Measurements from ENCODE around the gene CYP27A1. TPM values are rescaled to one million over a fixed set of nuclear protein-coding genes. Genes with fewer than 3 reads are reported as not detected.
A peak's percentile ranks its signal among the peaks of the same experiment; 100 is the strongest.
"Not testable (repeated sequence)": the region's sequence is repeated elsewhere in the genome, so short reads cannot be mapped to it uniquely, and the experiment has no call there.

Gene CYP27A1
- total and polyA plus RNA-seq, 7 donors, result 9.3 to 48.4 (median 32.0) TPM

DNA sequence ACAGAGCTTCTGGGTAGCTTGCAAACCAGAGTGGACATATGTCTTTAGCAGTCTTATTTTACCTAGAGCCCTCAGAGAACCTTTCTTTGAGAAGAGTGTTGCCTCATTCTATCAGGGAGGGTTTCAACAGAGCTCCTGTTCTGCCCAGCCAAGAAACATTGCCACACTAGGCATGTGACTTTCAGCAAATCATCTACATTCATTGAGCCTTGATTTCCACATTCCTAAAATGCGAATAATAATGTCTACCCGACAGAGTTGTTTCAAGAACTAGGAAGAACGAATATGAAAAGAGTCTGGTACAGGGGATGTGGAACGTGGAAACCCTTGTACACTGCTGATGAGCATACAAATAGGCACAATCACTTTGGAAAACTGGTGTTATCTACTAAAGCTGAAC is 57.5 kb downstream of the CYP27A1 start:
- TF ChIP-seq, protein P1, sequence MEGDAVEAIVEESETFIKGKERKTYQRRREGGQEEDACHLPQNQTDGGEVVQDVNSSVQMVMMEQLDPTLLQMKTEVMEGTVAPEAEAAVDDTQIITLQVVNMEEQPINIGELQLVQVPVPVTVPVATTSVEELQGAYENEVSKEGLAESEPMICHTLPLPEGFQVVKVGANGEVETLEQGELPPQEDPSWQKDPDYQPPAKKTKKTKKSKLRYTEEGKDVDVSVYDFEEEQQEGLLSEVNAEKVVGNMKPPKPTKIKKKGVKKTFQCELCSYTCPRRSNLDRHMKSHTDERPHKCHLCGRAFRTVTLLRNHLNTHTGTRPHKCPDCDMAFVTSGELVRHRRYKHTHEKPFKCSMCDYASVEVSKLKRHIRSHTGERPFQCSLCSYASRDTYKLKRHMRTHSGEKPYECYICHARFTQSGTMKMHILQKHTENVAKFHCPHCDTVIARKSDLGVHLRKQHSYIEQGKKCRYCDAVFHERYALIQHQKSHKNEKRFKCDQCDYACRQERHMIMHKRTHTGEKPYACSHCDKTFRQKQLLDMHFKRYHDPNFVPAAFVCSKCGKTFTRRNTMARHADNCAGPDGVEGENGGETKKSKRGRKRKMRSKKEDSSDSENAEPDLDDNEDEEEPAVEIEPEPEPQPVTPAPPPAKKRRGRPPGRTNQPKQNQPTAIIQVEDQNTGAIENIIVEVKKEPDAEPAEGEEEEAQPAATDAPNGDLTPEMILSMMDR (IDR thresholded peaks at IDR 0.05), result no peak
- H3K4me1 ChIP-seq, result peaks cover 19% of the 10 kb centered on the region
- no peaks in the 10 kb centered on the region for H3K36me3 ChIP-seq (ENCODE audit: insufficient read depth in 1 of 2, low read depth in 1 of 2)
- 60 to 64% (median 62%) methylated on average over 4 of the region's 4 CpGs for WGBS, 3 donors
- intact Hi-C loops (cut with DNase I), result loop anchor here (5.0 kb wide), 1 partner anchor 37 kb away; no protein-coding TSS in a partner anchor
- H3K9me3 ChIP-seq, result peaks cover 6% of the 10 kb centered on the region
- no peaks in the 10 kb centered on the region for H3K27me3 ChIP-seq (ENCODE audit: insufficient read depth in 3 of 3, low read length in 2 of 3)
- DNase-seq (peak in 1 of 2 donors; percentile 29), ATAC-seq (peak; percentile 79 to 93 (median 87))
- no peak overlapping the region for H3K4me3 ChIP-seq
- H3K27ac ChIP-seq, result peak overlapping the region; percentile 54

DNA sequence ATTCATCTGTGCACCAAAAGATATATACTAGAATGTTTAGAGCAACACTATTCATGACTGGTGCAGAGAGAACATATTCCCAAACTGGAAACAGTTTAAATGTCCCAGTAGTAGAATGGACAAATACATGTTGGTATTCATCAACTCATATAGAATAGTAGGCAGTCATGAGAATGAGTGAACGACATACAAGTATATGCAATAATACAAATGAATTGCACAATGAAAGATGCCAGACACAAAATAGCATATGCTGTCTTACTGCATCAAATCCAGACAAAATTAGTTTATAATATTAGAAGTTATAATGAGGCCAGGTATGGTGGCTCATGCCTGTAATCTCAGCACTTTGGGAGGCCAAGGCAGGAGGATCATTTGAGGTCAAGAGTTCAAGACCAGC is 57.9 kb downstream of the CYP27A1 start:
- DNase-seq (no peak), ATAC-seq (peak in 1 of 4 donors; percentile 17)
- H3K36me3 ChIP-seq (ENCODE audit: insufficient read depth in 1 of 2, low read depth in 1 of 2), result no peaks in the 10 kb centered on the region
- peaks cover 6% of the 10 kb centered on the region for H3K9me3 ChIP-seq
- no peaks in the 10 kb centered on the region for H3K27me3 ChIP-seq (ENCODE audit: insufficient read depth in 3 of 3, low read length in 2 of 3)
- TF ChIP-seq, protein P1 (IDR thresholded peaks at IDR 0.05), result no peak
- peaks cover 15% of the 10 kb centered on the region for H3K4me1 ChIP-seq
- H3K4me3 ChIP-seq, result no peak overlapping the region
- whole genome bisulfite sequencing, 3 donors, result 82 to 100% (median 91%) methylated on average over 1 of the region's 1 CpG
- H3K27ac ChIP-seq, result peak overlapping the region; percentile 54
- intact Hi-C loops (cut with DNase I), result loop anchor here (5.0 kb wide), 1 partner anchor 38 kb away; no protein-coding TSS in a partner anchor

DNA sequence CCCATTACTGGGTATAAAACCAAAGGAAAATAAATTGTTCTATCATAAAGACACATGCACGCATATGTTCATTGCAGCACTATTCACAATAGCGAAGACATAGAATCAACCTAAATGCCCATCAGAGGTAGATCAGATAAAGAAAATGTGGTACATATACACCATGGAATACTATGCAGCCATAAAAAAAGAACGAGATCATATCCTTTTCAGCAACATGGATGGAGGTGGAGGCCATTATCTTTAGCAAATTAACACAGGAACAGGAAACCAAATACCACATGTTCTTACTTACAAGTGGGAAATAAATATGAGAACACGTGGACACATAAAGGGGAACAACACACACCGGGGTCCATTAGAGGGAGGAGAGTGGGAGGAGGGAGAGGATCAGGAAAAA is 62.4 kb downstream of the CYP27A1 start:
- H3K27me3 ChIP-seq (ENCODE audit: insufficient read depth in 3 of 3, low read length in 2 of 3); ATAC-seq; H3K9me3 ChIP-seq; intact Hi-C loops (cut with DNase I); DNase-seq; H3K36me3 ChIP-seq (ENCODE audit: insufficient read depth in 1 of 2, low read depth in 1 of 2); H3K4me3 ChIP-seq; H3K27ac ChIP-seq; H3K4me1 ChIP-seq: not testable (repeated sequence)
- WGBS, 3 donors, result 80 to 89% (median 88%) methylated on average over 5 of the region's 5 CpGs

DNA sequence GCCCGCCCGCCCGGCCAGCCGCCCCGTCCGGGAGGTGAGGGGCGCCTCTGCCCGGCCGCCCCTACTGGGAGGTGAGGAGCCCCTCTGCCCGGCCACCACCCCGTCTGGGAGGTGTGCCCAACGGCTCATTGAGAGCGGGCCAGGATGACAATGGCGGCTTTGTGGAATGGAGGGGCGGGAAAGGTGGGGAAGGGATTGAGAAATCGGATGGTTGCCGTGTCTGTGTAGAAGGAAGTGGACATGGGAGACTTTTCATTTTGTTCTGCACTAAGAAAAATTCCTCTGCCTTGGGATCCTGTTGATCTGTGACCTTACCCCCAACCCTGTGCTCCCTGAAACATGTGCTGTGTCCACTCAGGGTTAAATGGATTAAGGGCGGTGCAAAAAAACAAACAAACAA is 65.0 kb downstream of the CYP27A1 start:
- H3K4me1 ChIP-seq; H3K36me3 ChIP-seq (ENCODE audit: insufficient read depth in 1 of 2, low read depth in 1 of 2); H3K4me3 ChIP-seq; ATAC-seq; H3K27ac ChIP-seq; H3K9me3 ChIP-seq; H3K27me3 ChIP-seq (ENCODE audit: insufficient read depth in 3 of 3, low read length in 2 of 3): not testable (repeated sequence)
- intact Hi-C loops (cut with DNase I), result loop anchor here in 1 of 2 donors (1.0 kb wide), 2 partner anchors 117 to 136 kb away; no protein-coding TSS in a partner anchor
- DNase-seq, result peak in 1 of 2 donors; percentile 15
- WGBS, 3 donors, result 60 to 82% (median 79%) methylated on average over 5 to 18 of the region's 18 CpGs

DNA sequence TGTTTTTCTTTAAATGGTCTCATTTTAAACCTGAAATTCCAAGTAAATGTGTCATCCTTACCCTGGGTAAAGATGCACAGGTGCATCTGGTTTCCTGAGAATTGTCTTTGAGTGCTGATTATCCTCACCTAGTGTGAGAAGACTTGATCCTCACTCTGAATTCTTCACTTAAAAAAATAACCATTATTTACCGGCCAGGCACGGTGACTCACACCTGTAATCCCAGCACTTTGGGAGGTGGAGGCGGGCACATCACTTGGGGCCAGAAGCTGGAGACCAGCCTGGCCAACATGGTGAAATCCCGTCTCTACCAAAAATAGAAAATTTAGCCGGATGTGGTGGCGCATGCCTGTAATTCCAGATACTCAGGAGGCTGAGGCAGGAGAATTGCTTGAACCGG is 67.8 kb downstream of the CYP27A1 start:
- Histone ChIP-seq H3K4me1 (no peaks in the 10 kb centered on the region), H3K4me3 (no peak overlapping the region), H3K9me3 (no peaks in the 10 kb centered on the region), H3K27me3 (ENCODE audit: insufficient read depth in 3 of 3, low read length in 2 of 3) (peaks cover 0 to 21% (median 0%) of the 10 kb centered on the region in 3 donors), H3K27ac (no peak overlapping the region), H3K36me3 (ENCODE audit: insufficient read depth in 1 of 2, low read depth in 1 of 2) (no peaks in the 10 kb centered on the region)
- WGBS, 3 donors, result 62 to 69% (median 66%) methylated on average over 7 of the region's 7 CpGs
- TF ChIP-seq, protein P1 (IDR thresholded peaks at IDR 0.05), result no peak
- intact Hi-C loops (cut with DNase I), result loop anchor here in 1 of 2 donors (2.0 to 5.0 kb wide), 2 partner anchors 48 to 121 kb away; no protein-coding TSS in a partner anchor
- no peak for ATAC-seq
- DNase-seq, result peak in 1 of 2 donors; percentile 3

DNA sequence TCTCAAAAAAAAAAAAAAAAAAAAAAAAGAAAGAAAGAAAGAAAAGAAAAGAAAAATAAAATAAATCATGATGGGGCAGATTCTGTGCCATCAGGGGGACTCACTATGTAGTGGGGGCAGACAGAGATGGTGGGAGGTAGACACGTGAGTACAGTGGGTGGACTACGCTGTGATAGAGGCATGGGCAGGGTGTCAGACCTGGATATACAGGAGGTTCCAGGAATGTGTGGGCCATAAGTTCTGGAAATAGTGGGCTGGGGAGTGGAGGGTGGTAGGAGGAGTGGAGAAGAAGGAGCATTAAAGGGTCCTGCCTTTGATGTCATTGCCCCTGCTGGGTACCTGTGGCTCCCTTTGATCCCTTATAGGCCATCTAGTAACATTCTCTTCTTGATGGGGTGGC is 68.8 kb downstream of the CYP27A1 start:
- TF ChIP-seq, protein P1 (IDR thresholded peaks at IDR 0.05), result no peak
- WGBS, 3 donors, result 82 to 93% (median 90%) methylated on average over 2 of the region's 2 CpGs
- no peak overlapping the region for H3K27ac ChIP-seq
- H3K27me3 ChIP-seq (ENCODE audit: insufficient read depth in 3 of 3, low read length in 2 of 3), result peaks cover 0 to 23% (median 0%) of the 10 kb centered on the region in 3 donors
- intact Hi-C loops (cut with DNase I), result loop anchor here in 1 of 2 donors (5.0 kb wide), 1 partner anchor 47 kb away; no protein-coding TSS in a partner anchor
- H3K4me3 ChIP-seq, result no peak overlapping the region
- no peaks in the 10 kb centered on the region for H3K4me1 ChIP-seq
- ATAC-seq, result no peak
- no peaks in the 10 kb centered on the region for H3K9me3 ChIP-seq
- H3K36me3 ChIP-seq (ENCODE audit: insufficient read depth in 1 of 2, low read depth in 1 of 2), result no peaks in the 10 kb centered on the region
- no peak for DNase-seq

All from psoas muscle (tissue), 8 donors.